HEK293 (cell line): ENCODE data around the gene BLOC1S1.
A peak's percentile ranks its signal among the peaks of the same experiment; 100 is the strongest.

Source experiments
- CTCF ChIP-seq: fragments of 450-650 bp; formaldehyde crosslinking; IDR thresholded peaks from 2 replicates; pipeline ENCODE4 v1.5.1; 2016; ENCODE audit warnings: missing biosample characterization, missing genetic modification characterization
- EGR2 ChIP-seq: fragments of 450-650 bp; formaldehyde crosslinking; IDR thresholded peaks from 2 replicates; pipeline ENCODE4 v1.5.1; 2016; ENCODE audit warnings: low read depth, missing biosample characterization, missing genetic modification characterization
- KLF17 ChIP-seq: fragments of 450-650 bp; formaldehyde crosslinking; IDR thresholded peaks from 2 replicates; pipeline ENCODE4 v1.5.1; 2016; ENCODE audit warnings: missing biosample characterization, missing genetic modification characterization
- MEIS1 ChIP-seq: sonication (generic); formaldehyde crosslinking; IDR thresholded peaks from 2 replicates; pipeline ENCODE4 v1.8.1; 2022; ENCODE audit warnings: missing genetic modification reagents, mild to moderate bottlenecking, borderline replicate concordance
- PRDM4 ChIP-seq: fragments of 450-650 bp; formaldehyde crosslinking; IDR thresholded peaks from 2 replicates; pipeline ENCODE4 v1.5.1; 2017; ENCODE audit warnings: missing biosample characterization, missing genetic modification characterization
- WT1 ChIP-seq: fragments of 450-650 bp; formaldehyde crosslinking; IDR thresholded peaks from 2 replicates; pipeline ENCODE4 v1.5.1; 2016; ENCODE audit warnings: missing biosample characterization, missing genetic modification characterization
- ZBTB17 ChIP-seq: fragments of 450-650 bp; formaldehyde crosslinking; IDR thresholded peaks from 2 replicates; pipeline ENCODE4 v1.5.1; 2016; ENCODE audit warnings: missing biosample characterization, missing genetic modification characterization
- ZBTB20 ChIP-seq: fragments of 450-650 bp; formaldehyde crosslinking; IDR thresholded peaks from 2 replicates; pipeline ENCODE4 v1.5.1; 2016; ENCODE audit warnings: missing biosample characterization, missing genetic modification characterization
- ZBTB26 ChIP-seq: fragments of 450-650 bp; formaldehyde crosslinking; optimal IDR thresholded peaks from 2 replicates; pipeline ENCODE3; 2016; ENCODE audit warnings: missing biosample characterization, mild to moderate bottlenecking, missing genetic modification characterization
- ZBTB48 ChIP-seq: fragments of 450-650 bp; formaldehyde crosslinking; IDR thresholded peaks from 2 replicates; pipeline ENCODE4 v1.5.1; 2016; ENCODE audit warnings: missing biosample characterization, missing genetic modification characterization
- ZBTB49 ChIP-seq: fragments of 450-650 bp; formaldehyde crosslinking; IDR thresholded peaks from 2 replicates; pipeline ENCODE4 v1.5.1; 2016; ENCODE audit warnings: missing biosample characterization, missing genetic modification characterization, low read depth
- ZBTB8A ChIP-seq: fragments of 450-650 bp; formaldehyde crosslinking; IDR thresholded peaks from 2 replicates; pipeline ENCODE4 v1.5.1; 2016; ENCODE audit warnings: missing biosample characterization, missing genetic modification characterization
- ZNF16 ChIP-seq: fragments of 450-650 bp; formaldehyde crosslinking; IDR thresholded peaks from 2 replicates; pipeline ENCODE4 v1.5.1; 2016; ENCODE audit warnings: low read depth, missing biosample characterization, missing genetic modification characterization
- ZNF184 ChIP-seq: fragments of 450-650 bp; IDR thresholded peaks from 2 replicates; pipeline ENCODE4 v1.5.1; 2018; ENCODE audit warnings: missing biosample characterization, mild to moderate bottlenecking, missing genetic modification characterization
- ZNF2 ChIP-seq: fragments of 450-650 bp; formaldehyde crosslinking; IDR thresholded peaks from 2 replicates; pipeline ENCODE4 v1.5.1; 2016; ENCODE audit warnings: missing biosample characterization, missing genetic modification characterization
- ZNF311 ChIP-seq: fragments of 450-650 bp; formaldehyde crosslinking; IDR thresholded peaks from 2 replicates; pipeline ENCODE4 v1.5.1; 2017; ENCODE audit warnings: missing biosample characterization, missing genetic modification characterization, borderline replicate concordance
- ZNF423 ChIP-seq: fragments of 450-650 bp; formaldehyde crosslinking; IDR thresholded peaks from 2 replicates; pipeline ENCODE4 v1.5.1; 2016; ENCODE audit warnings: missing biosample characterization, missing genetic modification characterization
- ZNF518A ChIP-seq: fragments of 450-650 bp; formaldehyde crosslinking; conservative IDR thresholded peaks from 2 replicates; pipeline ENCODE4 v1.5.1; 2016; ENCODE audit warnings: low read depth, missing biosample characterization, missing genetic modification characterization
- ZNF571 ChIP-seq: fragments of 450-650 bp; formaldehyde crosslinking; IDR thresholded peaks from 2 replicates; pipeline ENCODE4 v1.5.0; 2017; ENCODE audit warnings: missing biosample characterization, missing genetic modification characterization
- ZNF596 ChIP-seq: fragments of 450-650 bp; IDR thresholded peaks from 2 replicates; pipeline ENCODE4 v1.5.0; 2018; ENCODE audit warnings: missing biosample characterization, mild to moderate bottlenecking, missing genetic modification characterization, moderate library complexity
- ZNF645 ChIP-seq: fragments of 450-650 bp; formaldehyde crosslinking; IDR thresholded peaks from 2 replicates; pipeline ENCODE4; 2016; ENCODE audit warnings: missing biosample characterization, missing genetic modification characterization
- ZNF677 ChIP-seq: fragments of 450-650 bp; IDR thresholded peaks from 2 replicates; pipeline ENCODE4 v1.5.0; 2018; ENCODE audit warnings: missing biosample characterization, mild to moderate bottlenecking, missing genetic modification characterization, moderate library complexity
- ZNF76 ChIP-seq: fragments of 450-650 bp; formaldehyde crosslinking; IDR thresholded peaks from 2 replicates; pipeline ENCODE4; 2016; ENCODE audit warnings: low read depth, missing biosample characterization, missing genetic modification characterization, borderline replicate concordance
- ZSCAN23 ChIP-seq: fragments of 450-650 bp; formaldehyde crosslinking; IDR thresholded peaks from 2 replicates; pipeline ENCODE4 v1.5.1; 2016; ENCODE audit warnings: missing biosample characterization, missing genetic modification characterization

Gene BLOC1S1

GRCh38 chr12:55707219-55707671 is 8.6 kb upstream of the BLOC1S1 start (continued):
- TF ChIP-seq WT1 (tag by site-specific recombination) (peak; percentile 35), ZNF76 (0 out of 2 replicates have a peak, but pooled peaks have one; percentile 34), ZNF571 (tag by site-specific recombination) (no peak), ZNF16 (no peak), ZNF518A (tag by site-specific recombination) (no peak), ZNF311 (no peak), ZNF2 (tag by site-specific recombination) (no peak), ZNF645 (tag by site-specific recombination) (no peak), PRDM4 (tag by site-specific recombination) (no peak), ZBTB17 (tag by site-specific recombination) (peak; percentile 82), ZNF677 (tag by site-specific recombination) (no peak), ZBTB49 (tag by site-specific recombination) (no peak), ZSCAN23 (tag by site-specific recombination) (0 out of 2 replicates have a peak, but pooled peaks have one; percentile 19), ZBTB20 (tag by site-specific recombination) (peak; percentile 61), ZBTB48 (tag by site-specific recombination) (peak; percentile 90), MEIS1 (CRISPR knock-in tag) (no peak), ZBTB8A (tag by site-specific recombination) (0 out of 2 replicates have a peak, but pooled peaks have one; percentile 34), ZNF423 (no peak), EGR2 (tag by site-specific recombination) (peak; percentile 70), ZBTB26 (tag by site-specific recombination) (peak; percentile 43), KLF17 (tag by site-specific recombination) (peak; percentile 59; the same call in 1 of the 2 replicates), ZNF596 (tag by site-specific recombination) (no peak), CTCF (no peak), ZNF184 (tag by site-specific recombination) (no peak)
